Naive thymus-derived CD4-positive, alpha-beta T cell (primary cell): ENCODE data around the gene MICAL3. TPM values are rescaled to one million over a fixed set of nuclear protein-coding genes. Genes with fewer than 3 reads are reported as not detected.

ENCODE experiments used
- ATAC-seq: fragments of 150-1000 bp; cut with Tn5 transposase; 2 replicates; pipeline ENCODE4 v1.10.0; 2021; ENCODE audit warnings: mild to moderate bottlenecking, moderate library complexity
- CTCF ChIA-PET: fragments of 350-600 bp; sonication (Branson Sonifier 250); formaldehyde crosslinking; loops from one replicate; lab custom pipeline; 2021; ENCODE audit warnings: antibody characterized with exemption; lab: Charles Lee
- POLR2A ChIA-PET: fragments of 350-600 bp; sonication (Branson Sonifier 250); formaldehyde crosslinking; loops from one replicate; lab custom pipeline; 2021; ENCODE audit warnings: antibody characterized with exemption, inconsistent platforms; lab: Charles Lee
- DNase-seq, 9 donors: peaks; one replicate each; pipeline versions ENCODE4 v3.0.0 to v3.0.0-alpha.2; 2020 to 2022; ENCODE audit warnings: mixed read lengths in 1 of 9
- H3K27ac ChIP-seq: one replicate; pipeline ENCODE4 v1.7.0; 2013; ENCODE audit warnings: mild to moderate bottlenecking, low read depth, low read length, moderate library complexity
- H3K27me3 ChIP-seq, 2 donors: one replicate each; pipeline ENCODE4 v1.7.0; 2013; ENCODE audit warnings: low read length in 2 of 2, mild to moderate bottlenecking in 2 of 2, moderate library complexity in 2 of 2; ENCODE audit not compliant: control insufficient read depth in 2 of 2, insufficient read depth in 2 of 2
- H3K36me3 ChIP-seq, 3 experiments: 1 replicate in 2 of 3; 2 replicates in 1 of 3; pipeline ENCODE4 v1.7.0; 2013; ENCODE audit warnings: low read length in 3 of 3, mild to moderate bottlenecking in 3 of 3, moderate library complexity in 1 of 3; ENCODE audit not compliant: insufficient read depth in 3 of 3, control insufficient read depth in 2 of 3
- H3K4me1 ChIP-seq, 2 donors: one replicate each; pipeline ENCODE4 v1.7.0; 2013; ENCODE audit warnings: low read length in 2 of 2, mild to moderate bottlenecking in 2 of 2, moderate library complexity in 1 of 2; ENCODE audit not compliant: control insufficient read depth in 2 of 2, insufficient read depth in 2 of 2
- H3K4me3 ChIP-seq: 2 replicates; pipeline ENCODE4 v1.7.0; 2013; ENCODE audit warnings: mild to moderate bottlenecking, low read length
- H3K9me3 ChIP-seq, 3 experiments: 1 replicate in 2 of 3; 2 replicates in 1 of 3; pipeline ENCODE4 v1.7.0; 2013; ENCODE audit warnings: low read length in 3 of 3; ENCODE audit not compliant: control insufficient read depth in 2 of 3
- H3K27ac Mint-ChIP-seq, 9 donors: one replicate each; pipeline ENCODE4 v1.8.0; 2020 to 2022; ENCODE audit warnings: mixed read lengths in 9 of 9, mild to moderate bottlenecking in 8 of 9, moderate library complexity in 5 of 9, inconsistent platforms in 2 of 9
- H3K27me3 Mint-ChIP-seq, 5 donors: one replicate each; pipeline ENCODE4 v1.8.0; 2021 to 2022; ENCODE audit warnings: mixed read lengths in 5 of 5, mild to moderate bottlenecking in 1 of 5
- H3K36me3 Mint-ChIP-seq, 5 donors: one replicate each; pipeline ENCODE4 v1.8.0; 2020 to 2022; ENCODE audit warnings: mixed read lengths in 5 of 5, mild to moderate bottlenecking in 3 of 5, inconsistent platforms in 1 of 5
- H3K4me1 Mint-ChIP-seq, 7 donors: one replicate each; pipeline ENCODE4 v1.8.0; 2020 to 2022; ENCODE audit warnings: mixed read lengths in 7 of 7, mild to moderate bottlenecking in 3 of 7, inconsistent platforms in 1 of 7
- H3K4me3 Mint-ChIP-seq, 10 donors: one replicate each; pipeline ENCODE4 v1.8.0; 2020 to 2022; ENCODE audit warnings: mild to moderate bottlenecking in 10 of 10, mixed read lengths in 10 of 10, moderate library complexity in 6 of 10, inconsistent platforms in 2 of 10
- H3K9me3 Mint-ChIP-seq, 11 donors: one replicate each; pipeline ENCODE4 v1.8.0; 2020 to 2022; ENCODE audit warnings: mixed read lengths in 11 of 11, mild to moderate bottlenecking in 4 of 11, inconsistent platforms in 1 of 11, moderate library complexity in 1 of 11
- intact Hi-C, 2 donors: fragments of 100-400 bp; cut with micrococcal nuclease; formaldehyde crosslinking; loops; one replicate each; pipeline ENCODE4 v1.15.1; 2023
- polyA plus RNA-seq, 2 donors: library from polyadenylated mRNA; unstranded; fragments of 300-500 nt; fragmentation: Illumina TruSeq; gene quantifications; one replicate each; pipeline ENCODE4 v1.2.3, GENCODE V29; 2021
- total RNA-seq, 6 experiments: library from RNA in 5 of 6; stranded (reverse) in 5 of 6; gene quantifications; 1 replicate in 5 of 6; 2 replicates in 1 of 6; pipeline ENCODE4 v1.2.3 and lab custom pipeline; 2021 to 2026

The MICAL3 gene
- total and polyA plus RNA-seq, 7 experiments from 2014 or later: 0.28 to 43.9 (median 11.4) TPM

DNA sequence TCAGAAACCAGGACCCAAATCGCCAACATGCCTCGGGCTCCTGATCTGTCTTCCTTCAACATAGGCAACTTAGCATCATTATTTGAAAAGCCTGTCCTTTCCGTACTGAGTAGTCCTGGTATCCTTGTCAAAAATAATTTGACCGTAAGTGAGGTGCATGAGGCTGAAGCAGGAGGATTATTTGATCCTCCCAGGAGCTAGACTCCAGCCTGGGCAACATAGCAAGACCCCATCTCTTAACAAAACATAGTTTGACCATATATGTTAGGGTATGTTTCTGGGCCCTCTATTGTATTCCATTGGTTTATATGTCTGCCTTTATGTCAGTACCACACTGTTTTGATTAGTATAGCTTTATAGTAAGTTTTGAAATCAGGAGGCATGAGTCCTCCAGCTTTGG, 112.5 kb downstream of the MICAL3 start:
- ChIA-PET POLR2A (no interaction called here), CTCF (no interaction called here)
- no peak for DNase-seq
- Mint-ChIP-seq H3K27me3 (no peaks in the 10 kb centered on the region), H3K27ac (no peak overlapping the region), H3K36me3 (peaks cover 0 to 5% (median 0%) of the 10 kb centered on the region in 5 donors), H3K4me1 (peaks cover 0 to 4% (median 0%) of the 10 kb centered on the region in 7 donors), H3K4me3 (no peak overlapping the region), H3K9me3 (no peaks in the 10 kb centered on the region)
- Histone ChIP-seq H3K27me3 (no peaks in the 10 kb centered on the region), H3K9me3 (no peaks in the 10 kb centered on the region), H3K27ac (no peak overlapping the region), H3K4me3 (no peak overlapping the region), H3K4me1 (no peaks in the 10 kb centered on the region), H3K36me3 (peaks cover 0 to 3% (median 0%) of the 10 kb centered on the region in 3 experiments)
- intact Hi-C loops: no loop called here
- ATAC-seq: no peak

DNA sequence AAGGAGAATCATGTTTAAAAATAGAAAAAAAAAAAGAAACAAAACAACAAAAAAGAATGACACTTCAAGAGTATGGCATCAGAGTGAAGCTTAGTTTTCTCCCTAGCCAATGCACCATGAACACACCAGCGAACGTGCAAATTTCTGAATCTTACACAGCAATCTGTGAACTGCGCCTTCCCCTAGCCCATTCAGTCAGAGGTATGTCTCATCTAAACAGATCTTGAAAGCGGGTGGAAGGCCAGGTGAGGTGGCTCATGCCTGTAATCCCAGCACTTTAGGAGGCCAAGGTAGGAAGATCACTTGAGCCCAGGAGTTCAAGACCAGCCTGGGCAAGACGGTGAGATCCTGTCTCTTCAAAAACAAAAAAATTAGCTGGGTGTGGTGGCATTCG, 113.1 kb downstream of the MICAL3 start:
- H3K4me1 Mint-ChIP-seq: peaks cover 0 to 4% (median 0%) of the 10 kb centered on the region in 7 donors
- DNase-seq (no peak), ATAC-seq (no peak)
- H3K36me3 Mint-ChIP-seq: peaks cover 0 to 8% (median 0%) of the 10 kb centered on the region in 5 donors
- Histone ChIP-seq H3K36me3 (peaks cover 0 to 5% (median 0%) of the 10 kb centered on the region in 3 experiments), H3K27me3 (no peaks in the 10 kb centered on the region), H3K9me3 (no peaks in the 10 kb centered on the region), H3K4me3 (no peak overlapping the region), H3K27ac (no peak overlapping the region), H3K4me1 (no peaks in the 10 kb centered on the region)
- POLR2A ChIA-PET: no interaction called here
- no peak overlapping the region for H3K27ac Mint-ChIP-seq
- CTCF ChIA-PET: no interaction called here
- no peak overlapping the region for H3K4me3 Mint-ChIP-seq
- H3K27me3 Mint-ChIP-seq: no peaks in the 10 kb centered on the region
- H3K9me3 Mint-ChIP-seq: no peaks in the 10 kb centered on the region
- intact Hi-C loops: no loop called here

DNA sequence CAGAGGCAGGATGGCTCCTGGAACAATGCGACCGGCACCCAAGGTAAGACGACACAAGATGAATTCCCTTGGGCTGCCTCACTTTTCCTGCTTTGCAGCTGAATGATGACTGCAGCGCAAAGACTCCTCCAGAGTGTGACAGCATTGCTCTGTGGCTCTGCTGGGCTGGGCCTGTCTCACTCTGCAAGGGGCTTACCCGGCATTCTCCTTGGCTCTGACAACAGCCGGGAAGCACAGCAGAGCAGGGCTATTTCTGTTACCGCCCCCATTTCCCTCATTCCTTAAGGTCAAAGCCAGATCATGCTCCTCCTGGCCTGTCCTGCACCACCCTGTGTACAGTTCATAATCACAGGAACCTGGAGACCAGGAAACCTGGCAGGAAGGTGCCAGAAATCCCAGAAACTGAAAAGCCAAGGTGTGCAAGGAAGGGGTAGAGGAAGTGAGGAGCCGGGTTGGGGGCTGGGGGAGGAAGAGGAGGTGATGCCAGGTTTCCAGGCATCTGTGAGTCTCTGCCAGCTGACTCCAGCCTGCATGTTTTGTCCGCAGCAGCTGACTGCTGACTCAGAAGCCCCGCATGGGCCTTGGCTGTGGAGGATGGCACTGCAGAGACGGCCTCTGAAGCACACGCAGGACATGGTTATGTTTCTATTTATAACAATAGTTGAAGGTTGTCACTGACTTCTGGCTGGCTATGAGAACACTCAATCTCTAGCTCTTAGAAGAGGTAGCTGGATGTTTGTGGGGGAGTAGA, 113.6 kb downstream of the MICAL3 start:
- intact Hi-C loops: no loop called here
- H3K4me1 Mint-ChIP-seq: peaks cover 0 to 4% (median 0%) of the 10 kb centered on the region in 7 donors
- POLR2A ChIA-PET: no interaction called here
- no peak overlapping the region for H3K27ac ChIP-seq
- no peaks in the 10 kb centered on the region for H3K27me3 Mint-ChIP-seq
- peaks cover 0 to 11% (median 0%) of the 10 kb centered on the region in 5 donors for H3K36me3 Mint-ChIP-seq
- no peaks in the 10 kb centered on the region for H3K4me1 ChIP-seq
- no peak overlapping the region for H3K4me3 Mint-ChIP-seq
- no peak overlapping the region for H3K4me3 ChIP-seq
- no peaks in the 10 kb centered on the region for H3K27me3 ChIP-seq
- CTCF ChIA-PET: no interaction called here
- no peak overlapping the region for H3K27ac Mint-ChIP-seq
- H3K9me3 ChIP-seq: no peaks in the 10 kb centered on the region
- H3K9me3 Mint-ChIP-seq: no peaks in the 10 kb centered on the region
- DNase-seq (no peak), ATAC-seq (no peak)
- H3K36me3 ChIP-seq: peaks cover 0 to 8% (median 0%) of the 10 kb centered on the region in 3 experiments

DNA sequence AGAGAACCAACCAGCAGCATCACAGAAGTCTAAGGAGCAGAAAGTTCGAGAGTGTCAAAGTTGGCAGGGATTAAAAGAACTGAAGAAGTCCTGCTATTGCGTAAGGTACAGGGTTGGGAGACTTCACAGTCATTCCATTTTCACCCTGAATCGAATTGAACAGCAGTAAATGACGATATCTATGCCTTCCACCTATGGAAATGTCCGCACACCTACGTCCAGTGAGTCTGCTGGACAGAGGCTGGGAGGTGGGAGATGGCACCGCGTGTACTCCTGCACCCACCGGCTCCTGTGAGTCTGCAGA, 116.7 kb downstream of the MICAL3 start:
- Mint-ChIP-seq H3K27ac (no peak overlapping the region), H3K36me3 (peaks cover 0 to 25% (median 0%) of the 10 kb centered on the region in 5 donors), H3K9me3 (no peaks in the 10 kb centered on the region), H3K4me3 (no peak overlapping the region), H3K27me3 (no peaks in the 10 kb centered on the region), H3K4me1 (no peaks in the 10 kb centered on the region)
- Histone ChIP-seq H3K4me1 (no peaks in the 10 kb centered on the region), H3K9me3 (no peaks in the 10 kb centered on the region), H3K36me3 (peaks cover 0 to 14% (median 0%) of the 10 kb centered on the region in 3 experiments), H3K4me3 (no peak overlapping the region), H3K27me3 (no peaks in the 10 kb centered on the region), H3K27ac (no peak overlapping the region)
- CTCF ChIA-PET: no interaction called here
- no peak for ATAC-seq
- POLR2A ChIA-PET: no interaction called here
- DNase-seq: no peak
- intact Hi-C loops: no loop called here

DNA sequence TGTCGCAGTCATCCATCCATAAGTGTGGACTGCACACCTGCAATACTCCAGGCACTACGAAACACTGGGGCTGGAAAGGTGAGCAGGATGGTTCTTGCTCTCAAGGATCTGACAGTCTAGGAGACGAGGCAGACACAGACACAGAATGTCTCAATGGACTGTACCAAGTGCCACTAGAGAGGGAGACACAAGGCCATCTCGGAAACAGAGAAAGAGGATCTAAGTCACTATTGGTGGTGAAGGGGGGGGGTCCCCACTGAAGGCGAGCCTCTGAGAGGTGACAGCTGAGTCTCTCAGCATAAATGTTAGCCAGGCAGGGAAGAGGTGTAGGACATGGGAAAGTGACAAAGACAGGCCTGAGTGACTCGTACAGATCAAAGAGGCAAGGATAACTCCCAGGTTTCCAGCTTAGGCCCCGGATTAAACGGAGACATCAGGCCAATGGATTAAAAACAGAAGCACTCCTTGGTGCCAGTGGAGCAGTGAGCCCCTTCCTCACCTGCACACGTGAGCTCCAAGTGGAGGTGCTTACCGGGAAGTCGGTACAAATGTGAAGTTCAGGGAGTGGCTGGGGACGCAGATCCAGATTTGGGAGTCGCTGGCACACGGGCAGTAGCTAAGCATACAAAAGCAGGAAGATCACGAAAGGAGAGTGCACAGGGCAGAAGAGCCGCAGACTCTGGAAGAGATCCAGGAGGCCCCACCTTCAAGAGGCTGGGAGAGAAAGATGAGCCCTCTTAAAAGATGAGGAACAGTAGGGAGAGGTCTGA, 117.2 kb downstream of the MICAL3 start:
- Histone ChIP-seq H3K27ac (no peak overlapping the region), H3K27me3 (no peaks in the 10 kb centered on the region), H3K4me3 (no peak overlapping the region), H3K36me3 (peaks cover 0 to 14% (median 0%) of the 10 kb centered on the region in 3 experiments), H3K9me3 (no peaks in the 10 kb centered on the region), H3K4me1 (no peaks in the 10 kb centered on the region)
- intact Hi-C loops: no loop called here
- Mint-ChIP-seq H3K9me3 (no peaks in the 10 kb centered on the region), H3K4me3 (no peak overlapping the region), H3K27ac (no peak overlapping the region), H3K27me3 (no peaks in the 10 kb centered on the region), H3K36me3 (peaks cover 0 to 25% (median 0%) of the 10 kb centered on the region in 5 donors), H3K4me1 (no peaks in the 10 kb centered on the region)
- ATAC-seq (no peak), DNase-seq (no peak)
- ChIA-PET CTCF (no interaction called here), POLR2A (no interaction called here)

DNA sequence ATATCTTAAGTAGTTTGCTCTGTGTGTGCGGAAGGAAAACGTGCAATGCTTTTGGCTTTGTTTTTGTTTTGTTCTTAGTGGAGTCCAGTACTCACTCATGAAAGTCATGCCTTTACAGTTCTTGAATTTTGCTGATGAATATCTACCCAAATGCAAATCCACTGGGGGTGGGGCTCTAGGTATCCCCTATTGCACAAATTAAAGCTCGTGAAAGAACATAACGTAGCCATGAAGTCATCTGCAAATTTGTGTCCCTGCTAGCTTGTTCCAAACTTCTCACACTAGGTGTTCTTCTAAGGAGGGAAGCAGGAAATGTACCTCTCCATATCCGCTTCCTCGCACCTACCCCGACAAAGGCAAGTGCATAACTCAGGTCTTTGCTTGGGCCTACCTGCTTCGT, 118.9 kb downstream of the MICAL3 start:
- H3K27ac Mint-ChIP-seq: no peak overlapping the region
- ATAC-seq (no peak), DNase-seq (no peak)
- H3K4me1 ChIP-seq: no peaks in the 10 kb centered on the region
- H3K27ac ChIP-seq: no peak overlapping the region
- peaks cover 0 to 29% (median 0%) of the 10 kb centered on the region in 5 donors for H3K36me3 Mint-ChIP-seq
- H3K27me3 Mint-ChIP-seq: no peaks in the 10 kb centered on the region
- POLR2A ChIA-PET: no interaction called here
- H3K4me1 Mint-ChIP-seq: no peaks in the 10 kb centered on the region
- no peaks in the 10 kb centered on the region for H3K9me3 ChIP-seq
- intact Hi-C loops: no loop called here
- H3K4me3 ChIP-seq: no peak overlapping the region
- peaks cover 0 to 14% (median 0%) of the 10 kb centered on the region in 3 experiments for H3K36me3 ChIP-seq
- no peaks in the 10 kb centered on the region for H3K27me3 ChIP-seq
- CTCF ChIA-PET: no interaction called here
- no peaks in the 10 kb centered on the region for H3K9me3 Mint-ChIP-seq
- H3K4me3 Mint-ChIP-seq: no peak overlapping the region
